T-helper 2 cell (primary cell): Measurements from ENCODE around the gene GRK5.
A peak's percentile ranks its signal among the peaks of the same experiment; 100 is the strongest.

Experiments used
- DNase-seq, 5 experiments: peaks; one replicate each; pipeline versions ENCODE4 v3.0.0 to v3.0.0-alpha.2; 2012 to 2022

GRK5 gene

DNA sequence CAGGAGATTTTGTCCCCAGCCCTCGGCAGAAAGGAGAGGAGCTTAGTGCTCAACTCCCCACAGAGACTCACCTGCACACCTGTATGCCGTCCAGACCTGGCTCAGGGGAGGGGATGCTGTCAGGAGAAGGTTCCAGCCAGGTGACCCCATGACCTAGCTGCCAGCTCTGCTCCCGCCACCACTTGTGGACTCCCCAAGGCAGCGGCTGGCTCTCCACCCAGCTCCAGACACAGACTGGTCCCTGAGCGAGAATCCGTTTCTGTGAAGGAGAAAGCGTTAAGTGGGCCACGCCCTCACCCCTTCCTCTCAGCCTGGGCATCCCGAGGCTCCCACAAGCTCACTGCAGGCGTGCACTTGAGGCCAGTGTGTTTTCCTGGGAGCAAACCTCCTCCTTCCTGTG, 258.7 kb downstream of the GRK5 start:
- no peak for DNase-seq

DNA sequence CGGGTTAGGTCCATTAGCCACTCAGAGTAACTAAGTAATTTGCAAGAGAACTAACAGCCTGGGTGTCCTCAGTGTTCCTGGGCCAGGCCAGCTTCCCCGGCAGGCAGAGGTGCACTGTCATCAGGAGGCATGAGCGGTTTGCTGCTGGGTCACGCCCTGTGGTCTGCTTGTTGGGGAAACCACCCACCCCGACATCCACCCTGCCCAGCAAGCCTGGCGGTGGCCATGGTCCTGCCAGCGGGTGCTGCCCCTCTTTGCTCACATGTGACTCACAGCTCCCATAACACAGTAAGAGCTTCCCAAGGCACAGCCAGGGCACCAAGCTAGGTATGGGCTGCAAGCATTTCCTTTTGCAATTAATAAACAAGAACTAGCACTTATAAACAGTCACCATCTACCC, 259.3 kb downstream of the GRK5 start:
- peak in 2 of 5 experiments; percentile 40 to 75 for DNase-seq

DNA sequence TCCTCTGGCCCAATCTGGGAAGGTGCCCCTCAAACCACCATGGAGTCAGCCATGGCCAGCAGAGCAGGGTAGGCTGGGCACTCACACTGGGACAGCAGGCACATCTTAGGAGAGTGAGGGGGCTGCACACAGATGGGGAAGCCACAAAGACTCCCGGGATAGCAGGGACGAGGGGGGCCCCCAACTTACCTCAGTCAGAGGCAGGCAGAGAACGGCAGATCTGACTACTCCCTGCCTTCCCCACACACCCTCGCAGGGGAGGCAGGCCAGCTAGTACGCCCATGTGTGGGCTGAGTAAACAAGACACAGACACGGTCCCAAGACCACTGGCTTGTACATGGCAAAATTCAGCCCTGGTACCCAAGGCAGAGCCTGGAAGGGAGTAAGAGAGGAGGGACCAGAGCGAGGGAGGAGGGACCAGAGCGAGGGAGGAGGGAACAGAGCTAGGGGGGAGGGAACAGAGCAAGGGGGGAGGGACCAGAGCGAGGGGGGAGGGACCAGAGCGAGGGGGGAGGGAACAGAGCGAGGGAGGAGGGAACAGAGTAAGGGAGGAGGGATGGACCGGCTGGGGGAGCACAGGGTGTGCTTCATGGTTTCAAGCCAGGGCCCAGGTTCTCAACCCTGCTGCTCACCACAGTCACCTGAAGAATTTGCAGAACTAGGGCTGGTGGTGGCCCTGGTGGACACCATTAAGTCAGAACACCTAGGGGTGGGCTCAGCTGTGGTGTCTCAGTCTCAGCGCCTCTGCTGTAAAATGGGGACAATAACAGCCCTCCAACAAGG, 261.4 kb downstream of the GRK5 start:
- DNase-seq: no peak

DNA sequence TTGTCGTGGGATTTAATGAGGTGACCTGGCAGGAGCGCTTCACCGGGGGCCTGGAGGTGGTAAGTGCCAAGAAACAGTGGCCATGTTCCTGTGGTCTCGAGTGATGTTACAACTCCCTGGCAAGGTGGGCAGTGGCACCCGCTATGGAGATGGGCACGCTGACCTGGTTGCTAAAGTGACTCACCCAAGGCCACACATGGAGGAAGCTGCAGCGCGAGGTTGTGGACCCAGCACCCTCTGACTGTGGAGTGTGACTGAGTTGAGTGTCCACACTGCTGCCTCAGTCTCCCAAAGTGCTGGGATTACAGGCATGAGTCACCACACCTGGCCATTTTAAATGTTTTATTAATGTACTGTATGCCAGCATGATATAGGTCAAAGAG, 261.9 kb downstream of the GRK5 start:
- DNase-seq: no peak

DNA sequence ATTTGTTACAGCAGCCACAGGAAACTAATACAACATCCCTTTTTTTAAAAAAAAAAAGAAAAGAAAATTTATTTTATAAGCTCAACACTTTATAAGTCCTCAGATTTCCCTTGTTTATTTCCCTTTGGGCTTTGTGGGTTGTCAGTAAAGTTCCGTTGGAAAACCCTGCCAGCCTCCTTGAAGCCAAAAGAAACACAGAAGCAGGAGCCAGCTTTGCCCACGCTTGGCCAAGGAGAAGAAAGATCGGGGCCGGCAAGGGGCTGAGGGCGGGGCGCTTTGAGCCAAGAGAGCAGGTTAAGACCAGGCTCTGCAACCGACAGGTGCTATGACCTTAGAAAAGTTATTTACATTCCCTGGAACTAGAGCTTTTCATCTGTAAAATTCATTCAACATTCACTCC, 262.5 kb downstream of the GRK5 start:
- DNase-seq: no peak

DNA sequence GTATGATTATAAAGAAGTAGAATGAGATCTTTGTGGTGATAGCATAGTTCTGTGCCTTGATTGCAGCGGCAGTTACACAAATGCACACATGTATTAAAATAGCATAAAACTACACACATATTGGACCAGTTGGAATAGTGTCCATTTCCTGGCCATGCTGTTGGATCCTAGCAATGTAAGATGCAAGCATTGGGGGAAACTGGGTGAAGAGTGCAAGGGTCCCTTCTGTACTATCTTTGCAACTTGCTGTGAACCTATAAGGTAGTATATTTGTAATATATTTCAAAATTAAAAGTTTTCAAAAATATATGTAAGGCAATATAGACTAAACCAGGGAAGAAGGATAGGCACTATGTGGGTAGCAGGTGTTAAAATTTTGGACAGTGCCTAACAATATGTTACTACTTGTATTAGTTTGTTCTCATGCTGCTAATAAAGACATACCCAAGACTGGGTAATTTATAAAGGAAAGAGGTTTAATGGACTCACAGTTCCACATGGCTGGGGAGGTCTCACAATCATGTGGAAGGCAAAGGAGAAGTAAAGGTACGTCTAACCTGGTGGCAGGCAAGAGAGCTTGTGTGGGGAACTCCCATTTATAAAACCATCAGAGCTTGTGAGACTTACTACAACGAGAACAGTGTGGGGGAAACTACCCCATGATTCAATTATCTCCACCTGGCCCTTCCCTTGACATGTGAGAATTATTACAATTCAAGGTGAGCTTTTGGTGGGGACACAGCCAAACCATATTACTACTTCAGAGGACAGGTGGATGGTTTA, 263.7 kb downstream of the GRK5 start:
- no peak for DNase-seq

DNA sequence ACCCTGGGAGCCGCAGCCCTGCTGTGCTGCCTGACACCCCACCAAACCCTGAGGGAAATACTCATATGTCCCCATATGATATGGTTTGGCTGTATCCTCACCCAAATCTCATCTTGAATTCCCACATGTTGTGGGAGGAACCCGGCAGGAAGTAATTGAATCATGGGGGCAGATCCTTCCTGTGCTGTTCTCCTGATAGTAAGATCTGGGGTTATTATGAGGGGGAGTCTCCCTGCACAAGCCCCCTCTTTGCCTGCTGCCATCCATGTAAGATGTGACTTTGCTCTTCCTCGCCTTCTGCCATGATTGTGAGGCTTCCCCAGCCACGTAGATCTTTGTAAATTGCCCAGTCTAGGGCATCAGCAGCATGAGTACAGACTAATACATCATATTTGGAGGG, 266.4 kb downstream of the GRK5 start:
- DNase-seq: no peak

DNA sequence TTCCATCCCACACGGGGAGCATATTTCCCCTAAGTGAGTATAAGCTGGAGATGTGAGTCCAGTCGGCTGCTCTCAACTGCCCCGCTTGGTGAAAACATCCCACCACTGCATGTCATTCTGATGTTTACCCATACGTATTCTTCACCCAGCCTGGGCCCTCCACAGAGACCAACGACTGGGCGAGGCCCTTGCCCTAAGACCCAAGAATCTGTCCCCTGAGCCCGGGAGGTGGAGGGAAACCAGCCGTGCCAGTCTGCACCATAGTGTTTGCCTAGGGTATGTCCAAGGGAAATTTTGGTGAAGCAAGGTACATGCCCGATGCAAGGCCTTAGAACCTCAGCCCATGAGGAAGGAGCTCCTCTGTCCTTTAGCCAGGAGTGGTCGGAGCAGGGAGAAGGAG, 267.2 kb downstream of the GRK5 start:
- no peak for DNase-seq

DNA sequence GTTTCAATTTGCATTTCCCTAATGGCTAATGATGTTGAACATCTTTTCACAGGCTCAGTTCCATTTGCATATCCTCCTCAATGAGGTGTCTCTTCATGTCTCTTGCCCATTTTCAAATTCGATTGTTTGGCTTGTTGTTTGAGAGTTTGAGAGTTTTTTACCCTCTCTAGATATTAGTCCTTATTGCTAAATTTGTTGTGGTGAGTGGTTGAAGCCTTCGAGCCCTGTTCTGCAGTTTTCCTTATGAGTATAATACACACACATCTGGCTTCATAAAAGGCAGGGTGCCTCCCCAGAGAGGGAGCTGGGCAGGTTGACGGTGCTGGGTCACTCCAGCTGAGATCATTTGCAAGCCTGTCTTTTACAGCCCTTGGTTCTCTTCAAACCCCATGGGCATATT, 270.1 kb downstream of the GRK5 start:
- no peak for DNase-seq

DNA sequence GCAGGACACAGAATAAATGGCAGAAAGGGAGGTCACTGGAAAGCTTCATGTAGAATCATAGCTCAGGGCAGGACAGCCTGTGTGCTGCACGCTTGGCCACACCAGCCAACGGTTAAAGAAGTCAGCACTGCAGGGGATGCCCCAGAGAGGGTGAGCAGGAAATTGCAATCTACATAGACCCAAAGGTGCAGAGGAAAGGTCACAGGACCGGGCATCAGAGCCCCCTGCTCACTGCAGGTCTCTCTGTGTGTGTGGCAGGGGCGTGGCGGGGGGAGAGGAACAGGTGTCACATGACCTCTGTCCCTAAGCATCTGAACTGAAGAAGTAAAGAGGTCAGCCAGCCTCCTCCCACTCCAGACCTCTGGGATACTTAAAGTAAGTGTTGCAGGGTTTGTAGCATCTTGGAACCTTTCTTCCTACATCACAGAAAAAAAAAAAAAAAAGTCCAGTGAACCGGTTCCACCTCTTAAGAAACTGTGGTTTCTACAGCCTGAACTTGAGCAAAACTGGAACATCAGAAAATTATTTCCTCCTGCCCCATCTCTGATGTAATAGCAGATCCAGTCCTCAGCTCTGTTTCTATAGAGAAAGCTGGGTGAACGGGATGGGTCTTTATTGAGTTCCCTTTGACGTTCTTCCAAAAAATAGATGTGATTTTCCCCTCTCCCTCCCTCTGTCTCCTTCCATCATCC, 270.9 kb downstream of the GRK5 start:
- DNase-seq: peak in 2 of 5 experiments; percentile 19 to 61

DNA sequence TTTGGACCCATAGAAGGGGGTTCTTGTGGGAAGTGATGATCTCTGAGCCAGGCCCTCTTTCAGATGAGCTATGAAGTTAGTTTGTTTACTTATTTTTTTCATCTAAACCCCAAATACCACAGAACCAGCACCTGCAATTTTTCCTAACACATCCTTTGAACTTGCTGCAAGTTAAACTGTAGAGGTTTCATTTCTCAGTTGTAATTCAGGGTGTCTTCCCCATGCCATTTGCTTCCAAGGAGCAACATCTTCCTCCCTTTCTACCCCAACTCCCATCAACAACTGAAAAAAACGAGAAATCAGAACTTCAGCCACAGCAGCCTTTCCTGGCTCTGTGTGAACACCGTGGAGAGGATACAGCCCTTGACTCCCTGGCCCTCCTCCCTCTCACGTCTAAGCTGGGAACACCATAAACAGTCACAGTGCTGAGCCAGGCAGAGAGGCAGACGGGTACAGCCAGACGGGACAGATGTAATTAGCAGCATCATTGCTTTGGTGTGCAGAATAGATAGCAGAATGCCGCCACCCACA, 271.5 kb downstream of the GRK5 start:
- peak in 2 of 5 experiments; percentile 24 to 34 for DNase-seq

DNA sequence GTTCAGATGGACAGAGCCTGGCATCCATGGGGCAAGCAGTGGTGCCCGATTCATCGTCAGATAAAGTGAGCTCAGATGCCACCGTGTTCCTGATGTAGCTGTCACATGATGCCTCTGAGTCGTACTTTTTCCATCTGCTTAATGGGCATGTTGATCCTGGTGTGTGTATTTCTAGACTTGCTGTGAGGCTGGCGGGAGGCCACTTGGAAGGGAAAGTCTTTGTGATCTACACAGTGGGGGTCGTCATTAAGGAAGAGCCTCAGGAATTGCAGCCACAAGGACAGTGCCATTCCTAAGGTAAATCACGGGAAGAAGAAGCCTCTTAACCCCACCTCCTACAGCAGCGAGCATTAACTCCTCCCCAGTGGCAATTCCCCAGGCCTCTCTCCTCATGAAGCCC, 272.2 kb downstream of the GRK5 start:
- no peak for DNase-seq

DNA sequence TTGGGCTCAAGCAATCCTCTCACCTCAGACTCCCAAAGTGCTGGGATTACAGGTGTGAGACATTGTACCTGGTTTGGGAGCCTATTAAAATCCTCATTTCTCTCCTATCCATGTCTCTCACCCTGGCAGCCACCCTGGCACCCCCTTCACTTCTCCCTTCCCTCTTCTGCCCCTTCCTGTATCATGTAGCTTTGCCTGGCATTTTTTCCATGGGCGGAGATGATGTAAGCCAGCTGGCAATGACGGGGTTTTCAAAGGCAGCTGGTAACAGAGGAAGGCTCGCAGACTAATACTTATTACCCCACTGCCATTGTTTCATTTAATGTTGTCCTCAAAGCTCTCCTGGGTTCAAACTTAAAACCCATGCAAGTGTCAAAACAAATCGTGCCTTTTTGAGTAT, 273.3 kb downstream of the GRK5 start:
- DNase-seq: no peak

DNA sequence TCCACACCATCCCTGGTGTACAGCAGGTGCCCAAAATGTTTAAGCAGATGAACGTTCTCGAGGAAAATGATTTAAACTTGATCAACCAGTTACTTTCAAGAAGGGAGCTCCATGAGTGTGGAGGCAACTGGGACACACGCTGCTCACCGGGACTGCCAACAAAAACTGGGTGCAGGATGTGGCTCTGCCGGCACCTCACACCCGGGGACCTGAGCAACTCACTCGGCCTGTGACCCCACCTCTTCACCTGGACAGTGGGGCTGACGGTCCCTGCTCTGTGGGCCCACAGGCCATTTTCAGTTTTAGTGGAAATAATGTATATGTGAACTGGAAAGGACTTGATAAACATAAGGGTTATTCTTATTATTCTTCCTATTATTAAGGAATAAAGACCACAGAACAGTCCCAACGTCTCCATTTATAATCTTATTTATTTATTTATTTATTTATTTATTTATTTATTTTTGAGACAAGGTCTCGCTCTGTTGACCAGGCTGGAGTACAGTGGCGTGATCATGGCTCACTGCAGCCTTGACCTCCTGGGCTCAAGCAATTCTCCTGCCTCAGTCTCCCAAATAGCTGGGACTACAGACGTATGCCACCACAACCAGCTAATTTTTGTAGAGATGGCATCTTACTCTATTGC, 274.5 kb downstream of the GRK5 start:
- DNase-seq: no peak

DNA sequence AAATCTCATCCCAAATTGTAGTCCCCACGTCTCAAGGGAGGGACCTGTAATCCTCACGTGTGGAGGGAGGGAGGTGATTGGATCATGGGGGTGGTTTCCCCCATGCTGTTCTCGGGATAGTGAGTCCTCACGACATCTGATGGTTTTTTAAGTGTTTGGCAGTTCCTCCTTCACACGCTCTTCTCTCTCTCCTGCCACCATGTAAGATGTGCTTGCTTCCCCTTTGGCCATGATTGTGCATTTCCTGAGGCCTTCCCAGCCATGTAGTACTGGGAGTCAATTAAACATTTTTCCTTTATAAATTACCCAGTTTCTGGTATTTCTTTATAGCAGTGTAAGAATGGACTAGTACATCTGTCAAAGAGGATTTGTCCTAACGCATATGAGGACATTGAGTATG, 275.6 kb downstream of the GRK5 start:
- DNase-seq: no peak

DNA sequence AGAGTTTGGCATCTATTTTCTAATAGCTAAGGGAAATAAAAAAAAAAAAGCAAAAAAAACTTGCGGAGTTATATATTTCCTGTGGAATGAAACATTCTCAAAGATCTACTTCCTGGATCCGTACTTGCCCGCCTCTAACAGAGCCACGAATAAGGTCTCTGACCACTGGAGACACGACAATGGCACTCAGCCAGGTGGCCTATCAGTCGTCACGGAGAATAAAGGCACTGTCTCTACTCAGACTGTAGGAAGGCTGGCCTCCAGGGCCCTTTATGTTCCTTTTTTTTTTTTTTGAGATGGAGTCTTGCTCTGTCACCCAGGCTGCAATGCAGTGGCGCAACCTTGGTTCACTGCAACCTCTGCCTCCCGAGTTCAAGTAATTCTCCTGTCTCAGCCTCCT, 276.5 kb downstream of the GRK5 start:
- DNase-seq: no peak

DNA sequence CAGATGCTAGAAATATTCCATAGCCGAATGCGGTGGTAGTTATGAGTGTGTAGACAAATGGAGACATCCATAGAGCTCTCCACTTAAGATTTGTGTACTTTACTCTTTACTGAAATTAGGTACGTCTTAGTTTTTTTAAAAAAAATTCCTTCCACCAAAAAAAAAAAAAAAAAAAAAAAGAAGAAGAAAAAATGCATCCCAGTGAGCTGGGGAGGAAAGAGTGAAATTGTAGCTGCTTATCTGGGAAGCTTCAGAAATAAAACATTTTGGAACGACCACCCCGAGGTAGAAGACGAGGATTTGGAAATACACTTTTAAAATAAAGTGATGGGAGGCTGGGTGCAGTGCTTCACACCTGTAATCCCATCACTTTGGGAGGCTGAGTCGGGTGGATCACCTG, 281.3 kb downstream of the GRK5 start:
- no peak for DNase-seq

DNA sequence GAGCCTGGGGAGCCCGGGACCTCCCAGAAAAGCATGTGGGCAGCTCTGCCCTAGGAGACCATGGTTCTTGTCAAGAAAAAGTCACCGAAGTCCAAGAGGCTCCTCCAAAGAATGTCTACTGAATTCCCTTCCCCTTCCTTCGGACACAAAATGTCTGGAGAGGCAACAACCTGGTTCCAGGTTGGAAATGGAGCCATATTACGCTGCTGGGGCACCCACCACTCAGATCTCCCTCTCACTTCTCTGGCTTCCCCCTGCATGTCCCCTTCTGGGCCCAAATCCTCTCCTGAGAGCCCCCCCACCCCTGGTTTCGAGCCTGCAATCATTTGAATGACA, 282.6 kb downstream of the GRK5 start:
- no peak for DNase-seq

DNA sequence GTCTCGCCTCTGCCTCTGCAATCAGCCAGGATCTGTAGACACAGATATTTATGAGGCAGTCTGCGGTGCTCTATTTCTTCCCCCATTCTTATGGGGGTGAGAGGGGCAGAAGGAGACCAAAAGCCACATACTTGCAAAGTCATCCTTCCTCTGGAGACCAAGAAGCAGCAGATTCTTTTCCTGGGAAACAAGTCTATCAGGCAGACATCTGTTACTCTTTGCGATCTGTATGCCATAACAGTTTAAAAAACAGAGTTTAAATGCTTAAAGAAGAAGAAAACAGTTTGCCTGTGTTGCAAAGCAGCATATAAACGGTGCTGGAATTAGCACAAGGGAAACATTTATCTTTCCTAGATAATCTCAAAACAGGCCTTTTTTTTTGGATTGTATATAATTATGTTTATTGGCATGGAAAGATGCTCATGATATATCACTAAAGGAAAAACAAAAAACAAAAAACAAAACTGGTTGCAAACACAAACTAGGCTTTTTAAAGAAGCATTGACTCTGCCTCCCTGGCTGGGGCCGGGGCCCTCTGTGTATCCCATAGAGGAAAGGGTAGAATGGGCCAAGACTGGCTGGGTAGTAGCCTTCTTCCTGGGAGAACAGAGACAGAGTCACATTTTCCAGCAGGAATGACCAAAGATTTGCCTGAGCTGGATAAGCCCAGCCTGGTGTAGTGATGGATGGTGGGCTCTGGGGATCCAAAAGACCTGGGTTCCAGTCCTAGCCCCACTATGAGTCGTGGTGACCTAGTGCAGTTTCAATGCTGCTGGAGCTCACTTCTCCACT, 284.8 kb downstream of the GRK5 start:
- DNase-seq: no peak

DNA sequence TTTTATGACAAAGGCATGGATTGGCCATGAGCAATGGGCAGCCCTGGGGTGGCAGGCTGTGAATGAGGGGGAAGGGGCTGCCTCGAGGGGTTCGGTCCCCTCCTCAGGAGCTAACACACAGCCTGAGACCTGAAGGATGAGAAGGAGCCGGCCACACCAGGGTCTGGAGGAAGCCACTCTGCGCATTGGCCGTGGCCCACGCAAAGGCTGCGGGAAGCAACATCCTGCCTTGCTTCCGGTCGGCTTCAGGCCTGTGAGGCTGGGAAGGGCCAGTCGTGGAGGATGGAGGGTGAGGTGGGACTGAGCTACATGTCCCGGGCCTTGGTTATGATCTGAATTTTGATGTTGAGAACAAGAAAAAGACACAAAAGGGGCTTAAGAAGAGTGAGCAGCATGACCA, 285.8 kb downstream of the GRK5 start:
- peak in 1 of 5 experiments; percentile 22 for DNase-seq

DNA sequence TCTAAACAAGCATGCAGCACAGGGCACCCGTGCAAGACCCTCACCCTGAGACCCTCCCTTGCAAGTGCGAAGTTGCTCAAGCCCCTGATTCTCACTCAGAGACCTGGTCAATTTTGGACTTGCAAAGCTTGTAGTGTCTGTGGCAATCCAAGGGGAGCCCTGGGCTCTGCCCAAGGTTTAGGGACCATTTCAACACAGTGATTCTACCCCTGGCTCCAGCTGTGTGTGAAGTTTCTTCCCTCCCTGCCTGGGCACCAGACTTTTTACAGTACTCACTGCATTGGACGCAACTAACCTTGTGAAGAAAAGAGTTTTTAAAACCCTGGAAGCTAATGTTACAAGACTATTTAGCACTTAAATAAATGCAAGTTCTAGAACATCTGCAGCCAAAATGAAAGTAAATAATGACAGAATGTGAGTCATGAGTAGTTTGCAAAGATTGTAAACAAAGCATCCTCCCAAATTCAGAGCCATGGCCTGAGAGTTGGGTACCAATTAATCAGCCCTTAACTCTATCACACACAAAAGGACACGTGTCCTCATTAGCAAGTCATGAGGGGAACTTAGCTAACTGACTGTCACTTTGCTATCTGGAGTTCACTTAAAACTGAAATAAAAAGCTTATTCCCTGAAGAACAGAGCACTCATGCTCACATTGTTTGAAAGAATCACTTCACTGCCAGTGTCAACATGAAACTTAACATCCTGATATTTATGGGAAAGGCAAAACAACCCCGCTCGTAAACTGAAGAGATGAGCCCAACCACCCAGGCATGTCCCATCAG, 287.1 kb downstream of the GRK5 start:
- peak in 1 of 5 experiments; percentile 10 for DNase-seq
